NOMO-1 (cell line): ENCODE measurements around the gene PRPF8.
"Not testable (repeated sequence)": the region's sequence is repeated elsewhere in the genome, so short reads cannot be mapped to it uniquely, and the experiment has no call there.

ENCODE experiments used
- DNase-seq, 2 experiments: peaks; one replicate each; lab custom pipeline; 2025; ENCODE audit not compliant: unreplicated experiment in 2 of 2; lab: John Stamatoyannopoulos, UW

PRPF8 gene

GRCh38 chr17:1695365-1695764, 10.7 kb upstream of the PRPF8 start:
- DNase-seq: no peak

- DNase-seq: no peak
Measured at GRCh38 chr17:1693339-1693738, 8.7 kb upstream of the PRPF8 start.

GRCh38 chr17:1690544-1691221, 6.0 kb upstream of the PRPF8 start:
- no peak for DNase-seq

- DNase-seq: not testable (repeated sequence)
Measured at GRCh38 chr17:1688405-1688804, 3.7 kb upstream of the PRPF8 start.

- DNase-seq: no peak
Measured at GRCh38 chr17:1686086-1686485, 1.4 kb upstream of the PRPF8 start.

- peak; percentile 78 to 81 for DNase-seq
Measured at GRCh38 chr17:1683459-1683858, 1.2 kb downstream of the PRPF8 start.

- no peak for DNase-seq
Measured at GRCh38 chr17:1676401-1676800, 8.3 kb downstream of the PRPF8 start.

GRCh38 chr17:1673041-1673785, 11.5 kb downstream of the PRPF8 start:
- DNase-seq: no peak

- not testable (repeated sequence) for DNase-seq
Measured at GRCh38 chr17:1663934-1664333, 20.7 kb downstream of the PRPF8 start.

- DNase-seq: no peak
Measured at GRCh38 chr17:1661045-1661444, 23.6 kb downstream of the PRPF8 start.

- no peak for DNase-seq
Measured at GRCh38 chr17:1658100-1658499, 26.6 kb downstream of the PRPF8 start.

- DNase-seq: no peak
Measured at GRCh38 chr17:1653735-1654134, 30.9 kb downstream of the PRPF8 start.

GRCh38 chr17:1652794-1653193, 31.9 kb downstream of the PRPF8 start:
- not testable (repeated sequence) for DNase-seq

GRCh38 chr17:1651559-1651844, 33.2 kb downstream of the PRPF8 start:
- DNase-seq: no peak

- DNase-seq: no peak
Measured at GRCh38 chr17:1650731-1651558, 33.7 kb downstream of the PRPF8 start.

GRCh38 chr17:1649844-1650501, 34.7 kb downstream of the PRPF8 start, which contains the start of gene RILP:
RILP (minus strand) TSS chr17:1649866; CDS start chr17:1649804, 62 bp downstream.
- DNase-seq: peak; percentile 42 to 60

GRCh38 chr17:1648963-1649843, 35.5 kb downstream of the PRPF8 start:
- DNase-seq: peak; percentile 79 to 88

GRCh38 chr17:1648173-1648962, 36.3 kb downstream of the PRPF8 start:
- no peak for DNase-seq

- DNase-seq: no peak
Measured at GRCh38 chr17:1647802-1648171, 36.9 kb downstream of the PRPF8 start.
